ENCODE data around the gene TMEM128. TPM values are rescaled to one million over a fixed set of nuclear protein-coding genes. Genes with fewer than 3 reads are reported as not detected.
A peak's percentile ranks its signal among the peaks of the same experiment; 100 is the strongest.
"Not testable (repeated sequence)": the region's sequence is repeated elsewhere in the genome, so short reads cannot be mapped to it uniquely, and the experiment has no call there.

The TMEM128 gene
- total RNA-seq, 1 donor from 2014 or later: 17.1 TPM

DNA sequence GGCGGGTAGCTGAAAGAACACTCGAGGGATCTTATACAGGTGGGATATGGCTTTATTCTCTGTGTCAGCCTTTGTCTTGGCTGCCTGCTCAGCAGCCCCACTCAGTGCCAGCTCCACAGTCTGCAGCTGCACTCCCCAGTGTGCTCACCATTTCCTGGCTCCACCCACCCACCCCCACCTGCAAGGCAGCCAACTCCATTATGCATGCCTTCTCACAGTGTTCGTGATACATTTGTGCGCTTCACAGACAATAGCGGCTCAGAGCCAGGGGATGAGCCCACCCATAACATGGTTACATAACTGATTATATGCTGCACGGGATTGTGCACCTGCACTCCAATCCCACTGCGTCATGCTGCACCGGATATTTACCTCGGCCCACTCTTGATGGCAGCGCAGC is 8.8 kb upstream of the TMEM128 start:
- TF ChIP-seq, protein P1, sequence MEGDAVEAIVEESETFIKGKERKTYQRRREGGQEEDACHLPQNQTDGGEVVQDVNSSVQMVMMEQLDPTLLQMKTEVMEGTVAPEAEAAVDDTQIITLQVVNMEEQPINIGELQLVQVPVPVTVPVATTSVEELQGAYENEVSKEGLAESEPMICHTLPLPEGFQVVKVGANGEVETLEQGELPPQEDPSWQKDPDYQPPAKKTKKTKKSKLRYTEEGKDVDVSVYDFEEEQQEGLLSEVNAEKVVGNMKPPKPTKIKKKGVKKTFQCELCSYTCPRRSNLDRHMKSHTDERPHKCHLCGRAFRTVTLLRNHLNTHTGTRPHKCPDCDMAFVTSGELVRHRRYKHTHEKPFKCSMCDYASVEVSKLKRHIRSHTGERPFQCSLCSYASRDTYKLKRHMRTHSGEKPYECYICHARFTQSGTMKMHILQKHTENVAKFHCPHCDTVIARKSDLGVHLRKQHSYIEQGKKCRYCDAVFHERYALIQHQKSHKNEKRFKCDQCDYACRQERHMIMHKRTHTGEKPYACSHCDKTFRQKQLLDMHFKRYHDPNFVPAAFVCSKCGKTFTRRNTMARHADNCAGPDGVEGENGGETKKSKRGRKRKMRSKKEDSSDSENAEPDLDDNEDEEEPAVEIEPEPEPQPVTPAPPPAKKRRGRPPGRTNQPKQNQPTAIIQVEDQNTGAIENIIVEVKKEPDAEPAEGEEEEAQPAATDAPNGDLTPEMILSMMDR (IDR thresholded peaks at IDR 0.05): no peak
- ChIA-PET POLR2A (no interaction called here), CTCF (no interaction called here)
- intact Hi-C loops (cut with micrococcal nuclease): no loop called here
- Mint-ChIP-seq H3K36me3 (ENCODE audit: low read depth) (no peaks in the 10 kb centered on the region), H3K9me3 (no peaks in the 10 kb centered on the region), H3K4me3 (no peak overlapping the region), H3K4me1 (no peaks in the 10 kb centered on the region), H3K27me3 (peaks cover 9% of the 10 kb centered on the region), H3K27ac (no peak overlapping the region)
- DNase-seq (no peak), ATAC-seq (ENCODE audit: low read depth) (no peak)

DNA sequence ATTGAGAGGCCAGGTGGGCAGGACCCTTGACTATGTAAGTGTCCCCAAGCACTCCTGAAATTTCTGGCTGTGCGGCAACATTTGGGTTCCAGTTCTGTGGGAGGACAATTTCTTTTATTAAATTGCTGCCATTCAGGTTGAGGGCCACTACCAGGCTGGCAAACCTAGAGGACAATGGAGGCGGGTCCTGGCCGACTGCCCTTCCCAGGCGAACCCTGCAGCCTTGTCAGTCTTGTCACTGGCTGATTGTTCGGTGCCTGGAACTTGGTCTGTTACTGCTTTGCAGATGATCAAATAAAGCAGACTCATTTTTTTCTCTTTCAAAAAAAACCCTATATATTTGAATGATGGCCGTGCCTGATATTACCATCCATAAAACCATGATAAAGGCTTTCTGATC is 6.6 kb upstream of the TMEM128 start:
- TF ChIP-seq, protein P1 (IDR thresholded peaks at IDR 0.05): no peak
- Mint-ChIP-seq H3K27ac (no peak overlapping the region), H3K27me3 (peaks cover 9% of the 10 kb centered on the region), H3K4me1 (no peaks in the 10 kb centered on the region), H3K4me3 (no peak overlapping the region), H3K36me3 (ENCODE audit: low read depth) (no peaks in the 10 kb centered on the region), H3K9me3 (no peaks in the 10 kb centered on the region)
- DNase-seq (no peak), ATAC-seq (ENCODE audit: low read depth) (no peak)
- CTCF ChIA-PET: no interaction called here
- intact Hi-C loops (cut with micrococcal nuclease): no loop called here
- POLR2A ChIA-PET: no interaction called here

DNA sequence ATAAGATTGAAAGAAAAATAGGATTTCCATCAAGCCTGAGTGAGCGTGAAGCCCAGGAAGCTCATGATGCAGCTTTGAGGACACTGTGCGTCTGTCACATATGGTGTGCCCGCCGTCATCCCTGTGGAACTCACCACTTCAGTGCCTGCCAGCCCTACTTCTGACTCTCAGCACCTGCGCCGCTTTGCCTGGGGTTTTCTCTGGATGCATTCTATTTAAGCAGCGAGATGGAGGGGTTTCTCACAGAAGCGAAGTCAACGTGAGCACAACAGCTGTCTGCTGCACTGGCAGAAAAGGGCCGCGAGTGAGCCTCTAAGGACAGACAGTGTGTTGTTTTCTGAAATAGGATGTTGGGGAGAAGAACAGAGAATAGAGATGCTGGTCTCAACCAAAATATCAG is 6.2 kb upstream of the TMEM128 start:
- H3K9me3 Mint-ChIP-seq: no peaks in the 10 kb centered on the region
- DNase-seq: no peak
- H3K4me3 Mint-ChIP-seq: no peak overlapping the region
- H3K27me3 Mint-ChIP-seq: peaks cover 9% of the 10 kb centered on the region
- no peak for ATAC-seq (ENCODE audit: low read depth)
- ChIA-PET POLR2A (no interaction called here), CTCF (no interaction called here)
- peaks cover under 1% of the 10 kb centered on the region for H3K4me1 Mint-ChIP-seq
- TF ChIP-seq, protein P1 (IDR thresholded peaks at IDR 0.05): no peak
- no peaks in the 10 kb centered on the region for H3K36me3 Mint-ChIP-seq (ENCODE audit: low read depth)
- no peak overlapping the region for H3K27ac Mint-ChIP-seq
- intact Hi-C loops (cut with micrococcal nuclease): no loop called here

DNA sequence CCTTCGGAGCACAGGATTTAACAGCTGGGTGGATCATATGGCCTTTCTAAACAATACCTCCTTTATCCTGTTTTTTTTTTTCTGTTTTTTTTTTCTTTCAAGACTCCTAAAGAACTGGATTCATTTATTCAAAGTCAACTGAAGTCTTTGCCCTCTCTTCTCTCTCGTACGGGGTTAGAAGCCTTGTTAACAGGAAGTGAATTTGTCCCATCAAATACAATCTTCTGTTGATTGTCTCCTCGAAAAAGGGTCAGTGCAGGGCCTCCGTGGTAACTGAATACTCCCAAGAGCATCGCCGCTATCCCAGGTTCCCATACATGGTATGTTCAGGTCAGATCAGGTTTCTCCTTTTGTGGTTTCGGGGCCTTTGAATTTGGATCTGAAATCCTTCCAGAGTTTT is 1.8 kb upstream of the TMEM128 start:
- CTCF ChIA-PET: interaction anchor here (2.1 kb wide), 1 partner anchor 10 kb away, joined by 9 read pairs; no protein-coding TSS in a partner anchor
- intact Hi-C loops (cut with micrococcal nuclease): loop anchor here (5.0 kb wide), 3 partner anchors 182 to 718 kb away; partner anchors contain the start of genes LRPAP1 and STX18

DNA sequence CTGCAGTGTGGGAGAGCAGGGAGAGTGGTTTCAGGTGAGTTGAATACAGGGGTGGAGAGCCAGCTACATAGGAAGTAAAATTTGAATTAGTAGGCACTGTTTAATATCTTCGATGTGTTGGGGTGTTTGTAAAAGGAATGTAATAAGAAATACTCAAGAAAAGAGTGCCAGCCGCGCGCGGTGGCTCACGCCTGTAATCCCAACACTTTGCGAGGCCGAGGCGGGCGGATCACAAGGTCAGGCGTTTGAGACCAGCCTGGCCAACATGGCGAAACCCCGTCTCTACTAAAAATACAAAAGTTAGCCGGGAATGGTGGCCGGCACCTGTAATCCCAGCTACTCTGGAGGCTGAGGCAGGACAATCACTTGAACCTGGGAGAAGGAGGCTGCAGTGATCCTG is 1.3 kb upstream of the TMEM128 start:
- DNase-seq; H3K27ac Mint-ChIP-seq; ATAC-seq (ENCODE audit: low read depth); H3K27me3 Mint-ChIP-seq; H3K9me3 Mint-ChIP-seq: not testable (repeated sequence)
- intact Hi-C loops (cut with micrococcal nuclease): loop anchor here (5.0 kb wide), 3 partner anchors 183 to 717 kb away; partner anchors contain the start of genes LRPAP1 and STX18
- H3K4me3 Mint-ChIP-seq: peak overlapping the region; percentile 35
- H3K36me3 Mint-ChIP-seq (ENCODE audit: low read depth): peaks cover 21% of the 10 kb centered on the region
- ChIA-PET CTCF (interaction anchor here (2.1 kb wide), 1 partner anchor 11 kb away, joined by 9 read pairs; no protein-coding TSS in a partner anchor), POLR2A (interaction anchor here (2.7 kb wide), 1 partner anchor 41 kb away, joined by 11 read pairs; the partner anchor contains the start of genes LYAR and ZBTB49)
- H3K4me1 Mint-ChIP-seq: peaks cover 25% of the 10 kb centered on the region

More for the DNA sequence above, 1.8 kb upstream of the TMEM128 start:
- H3K27ac Mint-ChIP-seq: no peak overlapping the region
- no peaks in the 10 kb centered on the region for H3K9me3 Mint-ChIP-seq
- peaks cover 17% of the 10 kb centered on the region for H3K36me3 Mint-ChIP-seq (ENCODE audit: low read depth)
- H3K27me3 Mint-ChIP-seq: peaks cover 6% of the 10 kb centered on the region
- peaks cover 25% of the 10 kb centered on the region for H3K4me1 Mint-ChIP-seq
- no peak for DNase-seq
- POLR2A ChIA-PET: interaction anchor here (2.7 kb wide), 1 partner anchor 40 kb away, joined by 11 read pairs; the partner anchor contains the start of genes LYAR and ZBTB49
- TF ChIP-seq, protein P1 (IDR thresholded peaks at IDR 0.05): no peak
- H3K4me3 Mint-ChIP-seq: no peak overlapping the region
- no peak for ATAC-seq (ENCODE audit: low read depth)
